HG03196 (cell line): Measurements from ENCODE around the gene SLC28A1.
"Not testable (repeated sequence)": the region's sequence is repeated elsewhere in the genome, so short reads cannot be mapped to it uniquely, and the experiment has no call there.

Experiments
- ATAC-seq: cut with Tn5 transposase; IDR thresholded peaks from one replicate; pipeline ENCODE4 v1.9.1; 2021; ENCODE audit not compliant: unreplicated experiment

The SLC28A1 gene

DNA sequence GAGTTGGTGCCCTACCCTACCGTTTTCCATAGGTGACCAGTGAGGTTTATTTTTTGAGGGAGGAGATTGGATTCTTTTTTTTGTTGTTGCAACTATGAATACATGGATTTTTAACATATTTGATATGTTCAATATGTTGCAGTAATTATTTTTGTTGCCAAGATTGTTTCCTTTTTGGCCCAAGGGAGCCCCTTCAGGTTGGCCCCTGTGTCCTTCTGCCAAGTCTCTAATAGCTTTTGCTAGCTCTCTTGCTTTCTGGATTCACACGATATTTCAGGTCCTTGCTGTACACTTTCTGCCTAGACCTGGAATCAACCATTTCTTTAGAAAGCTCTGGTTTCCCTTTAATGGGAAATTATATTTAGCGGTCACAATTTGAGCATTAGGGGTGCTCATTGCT is 22.7 kb upstream of the SLC28A1 start:
- ATAC-seq = no peak

DNA sequence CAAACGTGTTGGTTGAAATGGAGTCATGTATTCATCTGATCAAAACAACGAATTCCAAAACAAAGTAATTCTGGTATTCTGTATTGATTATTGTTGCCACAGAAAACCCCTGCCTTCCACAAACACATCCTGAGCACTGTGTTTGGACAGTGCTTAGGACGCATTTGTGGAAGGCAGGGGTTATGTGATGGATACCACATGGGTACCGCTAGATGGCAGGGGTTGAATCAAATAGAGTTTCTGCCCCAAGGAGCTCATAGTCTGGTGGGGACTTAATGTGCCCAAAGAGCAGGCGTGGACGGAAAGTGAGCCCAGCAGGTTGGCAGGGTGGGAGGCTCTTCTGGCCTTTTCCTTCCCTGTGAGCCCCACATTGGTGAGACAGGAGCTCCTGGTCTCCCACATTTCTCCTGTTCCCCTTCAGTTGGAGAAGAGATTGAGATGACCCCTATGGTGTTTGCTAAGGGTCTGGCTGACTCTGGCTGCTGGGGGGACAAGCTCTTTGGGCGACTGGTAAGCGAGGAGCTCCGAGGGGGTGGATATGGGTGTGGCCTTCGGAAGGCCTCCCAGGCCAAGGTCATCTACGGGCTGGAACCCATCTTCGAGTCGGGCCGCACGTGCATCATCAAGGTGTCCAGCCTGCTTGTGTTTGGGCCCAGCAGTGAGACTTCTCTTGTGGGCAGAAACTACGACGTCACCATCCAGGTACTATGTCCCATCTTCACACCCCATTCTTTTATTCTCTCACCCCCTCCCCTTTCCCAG is 22.1 kb upstream of the SLC28A1 start:
- no peak for ATAC-seq

DNA sequence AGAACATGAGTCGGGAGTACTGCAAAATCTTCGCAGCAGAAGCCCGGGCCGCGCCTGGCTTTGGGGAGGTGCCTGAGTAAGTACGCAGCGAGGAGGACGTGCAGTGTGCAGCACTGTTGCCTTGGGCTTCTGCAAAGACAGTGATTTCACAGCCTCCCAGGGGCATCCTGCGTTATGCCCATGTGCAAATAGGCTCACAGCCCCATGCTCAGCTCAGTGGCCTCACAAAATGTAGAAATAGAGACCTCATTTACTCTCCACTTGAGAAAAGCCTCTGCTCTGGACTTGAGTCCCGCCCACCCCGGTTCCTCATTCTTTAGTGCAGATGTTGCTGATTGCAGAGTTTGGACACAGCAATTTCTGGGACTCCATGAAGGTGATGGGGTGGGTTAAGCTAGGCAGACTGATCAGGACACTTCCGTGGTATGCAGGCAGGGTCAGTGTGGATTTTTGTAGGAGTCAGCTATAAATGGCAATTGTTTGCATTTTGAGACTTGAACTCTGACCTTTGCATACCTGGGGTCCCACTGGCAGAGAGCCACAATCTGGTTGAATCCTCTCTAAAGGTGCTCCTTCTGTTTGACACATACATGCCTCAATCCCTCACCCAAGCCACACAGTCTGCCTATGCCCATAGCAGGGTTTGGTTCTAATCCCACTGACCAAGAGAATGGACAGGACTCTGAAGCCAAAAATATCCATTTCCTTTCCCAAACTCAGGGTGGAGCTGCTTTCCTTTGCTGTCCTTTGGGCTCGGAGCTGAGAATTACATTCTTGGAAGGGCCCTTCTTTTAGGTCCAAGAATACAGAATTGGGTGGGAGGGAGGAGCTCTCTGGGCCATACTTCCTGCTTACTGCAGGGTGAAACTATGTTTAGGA is 20.7 kb upstream of the SLC28A1 start:
- ATAC-seq = no peak

DNA sequence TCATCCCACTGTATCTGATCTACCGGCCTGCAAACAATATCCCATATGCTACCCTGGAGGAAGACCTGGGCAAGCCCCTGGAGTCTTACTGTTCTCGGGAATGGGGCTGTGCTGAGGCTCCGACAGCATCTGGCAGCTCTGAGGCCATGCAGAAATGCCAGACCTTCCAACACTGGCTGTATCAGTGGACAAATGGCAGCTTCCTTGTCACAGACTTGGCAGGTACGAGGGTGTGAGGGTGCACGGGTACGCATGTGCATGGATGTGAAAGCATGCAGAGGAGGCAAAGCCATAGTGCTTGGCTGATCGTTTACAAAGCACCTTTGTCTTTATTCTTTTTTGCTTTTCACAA is 20.0 kb upstream of the SLC28A1 start:
- no peak for ATAC-seq

DNA sequence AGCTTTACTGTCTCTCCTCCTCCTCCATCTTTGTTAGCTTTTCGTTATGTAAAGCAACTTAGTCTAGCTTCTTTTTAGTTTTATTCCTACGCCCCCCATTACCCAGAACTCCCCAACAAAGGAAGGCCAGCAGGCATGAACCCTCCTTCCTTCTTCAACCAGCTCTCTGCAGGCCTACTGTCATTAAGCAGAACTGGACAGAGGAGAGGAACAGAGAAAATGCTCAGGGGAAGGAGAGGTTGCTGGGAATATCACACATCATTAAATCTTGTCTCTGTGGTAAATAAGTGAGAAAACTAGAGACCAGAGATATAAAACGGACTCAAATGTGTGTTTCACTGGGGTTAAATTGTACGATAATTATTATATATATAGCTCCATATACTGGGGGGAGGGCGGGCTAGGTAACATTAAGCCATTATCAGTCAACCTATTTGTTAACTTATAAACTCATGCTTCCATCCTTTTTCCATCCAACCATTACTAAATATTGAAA is 19.3 kb upstream of the SLC28A1 start:
- ATAC-seq = no peak

DNA sequence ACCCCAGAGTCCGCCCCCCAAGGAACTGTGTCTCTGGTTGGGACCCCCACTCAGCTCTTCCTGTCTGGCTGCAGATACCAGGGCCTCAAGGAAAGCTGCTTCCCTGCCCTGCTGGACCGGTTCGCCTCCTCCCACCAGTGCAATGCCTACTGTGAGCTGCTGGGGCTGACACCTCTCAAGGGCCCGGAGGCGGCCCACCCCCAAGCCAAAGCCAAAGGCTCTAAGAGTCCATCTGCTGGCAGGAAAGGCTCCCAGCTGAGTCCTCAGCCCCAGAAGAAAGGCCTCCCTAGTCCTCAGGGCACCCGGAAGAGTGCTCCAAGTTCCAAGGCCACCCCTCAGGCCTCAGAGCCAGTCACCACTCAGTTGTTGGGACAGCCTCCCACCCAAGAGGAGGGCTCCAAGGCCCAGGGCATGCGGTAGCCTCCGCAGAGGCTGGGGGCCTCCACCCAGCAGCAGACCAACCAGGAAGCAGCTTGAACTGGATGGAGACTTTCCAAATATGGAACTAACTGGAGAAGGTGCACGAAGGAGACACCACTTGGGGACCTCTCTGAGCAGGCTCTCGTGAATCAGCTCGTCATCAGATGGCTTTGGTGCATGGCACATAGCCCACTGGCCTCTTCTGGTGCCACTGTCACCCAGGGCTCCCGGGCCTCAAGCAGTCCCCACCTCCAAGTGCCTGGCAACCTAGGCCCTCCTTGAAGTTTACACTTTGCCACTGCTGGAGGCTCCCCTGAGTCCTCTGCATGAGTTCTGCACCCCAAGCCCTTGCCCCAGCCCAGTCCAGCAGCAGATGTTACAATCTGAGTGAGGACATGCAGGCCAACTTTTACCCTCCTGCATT is 16.2 kb upstream of the SLC28A1 start:
- ATAC-seq = no peak

DNA sequence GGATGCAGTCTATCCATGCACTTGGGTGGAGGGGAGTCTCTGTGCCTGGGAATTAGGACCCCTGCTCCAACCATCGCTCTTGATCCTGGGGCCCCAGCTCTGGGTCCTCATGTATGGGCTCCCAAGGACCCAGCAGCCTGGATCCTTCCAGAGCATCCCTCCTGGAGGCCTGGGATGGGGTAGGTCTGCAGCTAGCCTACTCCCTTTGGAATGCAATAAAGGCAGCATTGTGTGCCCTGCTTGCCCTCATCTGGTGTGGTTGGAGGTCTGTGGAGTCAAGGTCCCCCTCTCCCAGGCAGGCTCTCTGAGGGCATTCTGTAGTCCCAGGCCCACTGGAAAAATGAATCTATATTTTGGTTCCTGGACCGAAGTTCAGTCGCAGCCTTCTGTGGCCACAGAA is 15.0 kb upstream of the SLC28A1 start:
- no peak for ATAC-seq

DNA sequence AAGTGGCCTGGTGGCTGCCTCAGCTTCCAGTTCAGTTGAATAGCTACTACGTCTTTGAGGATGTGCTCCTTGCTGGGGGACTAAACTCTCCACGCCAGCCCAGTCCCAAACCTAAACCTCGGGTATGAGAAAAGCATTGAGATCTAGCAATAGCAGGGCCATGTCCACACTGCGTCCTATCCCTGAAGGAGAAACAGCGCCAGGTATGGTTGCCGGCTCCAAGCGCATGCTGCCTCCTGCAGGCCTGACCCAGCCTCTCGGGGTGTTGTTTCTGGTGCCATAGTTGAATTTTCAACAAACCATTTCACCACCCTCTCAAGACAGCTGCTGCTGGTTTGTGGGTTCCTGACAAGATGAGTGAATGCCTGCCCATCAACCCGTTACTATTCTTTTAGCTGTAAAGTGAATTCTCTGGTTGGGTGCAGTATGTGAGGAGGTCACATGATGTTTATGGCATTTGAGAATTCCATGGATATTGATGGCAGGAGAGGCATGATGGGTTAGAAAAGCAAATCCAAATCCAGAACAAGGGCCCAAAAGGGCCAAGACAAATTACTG is 13.0 kb upstream of the SLC28A1 start:
- no peak for ATAC-seq

DNA sequence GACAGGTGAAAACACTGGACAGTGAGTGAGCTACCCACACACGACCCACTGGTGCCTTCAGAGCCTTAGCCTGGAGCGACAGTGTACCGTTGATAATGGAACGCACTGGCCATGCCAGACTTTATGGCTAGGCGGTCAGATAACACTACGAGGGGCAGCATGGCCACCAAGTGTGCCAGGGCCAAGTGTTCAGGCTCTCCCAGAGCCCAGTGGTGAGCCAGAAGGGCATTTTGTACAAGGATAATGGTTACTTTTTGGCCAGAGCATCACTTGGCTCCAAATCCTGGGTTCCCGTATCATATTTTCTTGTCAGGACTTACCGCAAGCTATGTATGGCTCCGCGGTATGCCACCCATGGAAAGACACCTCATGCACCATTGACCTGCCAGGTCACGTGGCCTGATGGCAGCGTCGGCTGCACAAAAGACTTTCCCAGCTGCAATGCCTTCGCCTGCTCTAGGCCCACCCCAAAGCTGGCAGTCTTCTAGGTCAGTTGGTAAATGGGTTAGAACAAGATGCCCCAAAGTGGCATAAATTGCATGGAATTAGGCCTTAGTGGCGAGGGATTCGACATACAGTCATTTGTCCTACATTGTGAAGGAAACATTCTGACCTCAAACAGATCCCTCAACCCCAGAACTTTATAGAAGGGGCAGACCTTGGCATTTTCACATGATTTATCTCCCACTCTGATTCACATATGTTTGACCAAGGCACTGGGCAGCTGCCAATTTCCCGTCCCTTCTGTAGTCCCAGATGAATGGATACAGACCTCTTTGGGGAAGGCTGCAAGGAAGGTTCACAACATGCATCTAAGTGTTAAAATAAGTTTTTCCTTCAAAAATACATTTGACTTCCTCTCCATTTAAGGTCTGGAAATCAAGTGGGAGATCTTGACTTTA is 12.2 kb upstream of the SLC28A1 start:
- no peak for ATAC-seq

DNA sequence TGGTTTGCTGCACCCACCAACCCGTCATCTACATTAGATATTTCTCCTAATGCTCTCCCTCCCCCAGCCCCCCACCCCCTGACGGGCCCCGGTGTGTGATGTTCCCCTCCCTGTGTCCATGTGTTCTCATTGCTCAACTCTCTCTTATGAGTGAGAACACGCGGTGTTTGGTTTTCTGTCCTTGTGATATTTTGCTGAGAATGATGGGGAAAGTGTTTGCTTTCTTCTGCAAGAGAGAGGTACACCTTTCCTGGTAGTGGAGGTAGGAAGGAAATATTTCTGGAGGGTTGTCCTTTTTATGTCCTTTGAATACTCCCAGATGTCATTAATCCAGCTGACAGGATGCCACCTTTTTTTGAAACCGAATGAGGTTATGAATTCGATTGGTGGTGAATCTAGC is 10.5 kb upstream of the SLC28A1 start:
- ATAC-seq = no peak

DNA sequence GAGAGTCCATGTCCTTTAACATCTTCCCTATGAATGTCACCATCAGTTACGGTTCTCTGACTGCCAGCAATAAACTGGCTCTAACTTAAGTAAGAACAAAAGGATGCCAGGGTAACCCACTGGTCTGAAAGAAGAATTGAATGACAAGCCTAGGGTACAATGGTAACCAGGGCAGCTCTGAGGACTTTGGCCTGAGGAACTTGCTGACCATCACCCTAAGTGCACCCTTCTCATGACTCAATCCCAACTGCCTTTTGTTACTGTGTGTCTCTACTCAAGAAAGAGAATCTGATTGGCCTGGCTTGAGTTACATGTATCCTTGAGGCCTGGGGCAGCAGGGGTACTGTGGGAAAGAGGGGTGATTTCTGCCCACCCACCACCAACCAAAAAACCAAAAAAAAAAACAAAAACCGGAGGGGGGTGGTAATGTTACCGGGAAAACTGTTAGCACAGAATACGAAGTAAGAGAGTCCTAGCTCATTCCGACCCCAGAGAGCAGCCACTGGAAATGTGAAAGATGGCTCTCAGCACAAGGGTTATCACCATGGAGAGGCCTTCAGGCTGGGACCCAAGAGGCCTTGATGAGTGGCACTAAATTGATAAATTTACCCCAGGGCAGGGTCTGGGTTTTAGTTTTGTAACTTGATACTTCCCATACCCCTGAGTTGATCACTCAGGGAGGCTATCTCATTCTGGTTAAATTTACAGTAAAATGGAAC is 9.3 kb upstream of the SLC28A1 start:
- no peak for ATAC-seq

DNA sequence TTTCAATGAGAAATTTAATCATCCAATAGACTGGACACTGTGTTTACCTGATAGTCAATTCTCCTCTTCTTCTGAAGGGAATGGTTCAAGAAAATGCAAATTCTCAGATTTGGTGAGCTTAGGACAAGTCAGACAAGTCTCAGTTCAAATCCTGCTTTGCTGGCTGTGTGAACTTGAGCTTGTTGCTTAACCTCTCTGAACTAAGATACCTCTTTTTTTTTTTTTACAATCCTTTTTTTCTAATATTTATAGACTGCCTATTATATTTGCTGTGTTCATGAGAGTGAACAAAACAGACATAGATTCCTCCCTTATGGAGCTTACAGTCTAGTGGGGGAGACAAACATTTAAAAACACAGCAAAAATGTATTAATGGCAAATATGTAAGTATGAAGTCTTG is 8.2 kb upstream of the SLC28A1 start:
- no peak for ATAC-seq

DNA sequence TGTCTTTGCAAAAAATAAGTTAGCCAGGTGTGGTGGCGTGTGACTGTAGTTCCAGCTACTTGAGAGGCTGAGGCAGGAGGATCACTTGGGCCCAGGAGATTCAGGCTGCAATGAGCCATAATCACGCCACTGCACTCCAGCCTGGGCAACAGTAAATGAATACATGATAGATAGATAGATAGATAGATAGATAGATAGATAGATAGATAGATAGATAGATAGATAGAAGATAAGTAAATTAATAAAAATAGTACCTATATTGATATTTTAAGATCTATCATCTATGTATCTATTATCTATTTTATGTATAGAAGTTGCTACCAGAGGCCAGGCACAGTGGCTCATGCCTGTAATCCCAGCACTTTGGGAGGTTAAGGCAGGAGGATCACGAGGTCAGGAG is 6.8 kb upstream of the SLC28A1 start:
- ATAC-seq = not testable (repeated sequence)

DNA sequence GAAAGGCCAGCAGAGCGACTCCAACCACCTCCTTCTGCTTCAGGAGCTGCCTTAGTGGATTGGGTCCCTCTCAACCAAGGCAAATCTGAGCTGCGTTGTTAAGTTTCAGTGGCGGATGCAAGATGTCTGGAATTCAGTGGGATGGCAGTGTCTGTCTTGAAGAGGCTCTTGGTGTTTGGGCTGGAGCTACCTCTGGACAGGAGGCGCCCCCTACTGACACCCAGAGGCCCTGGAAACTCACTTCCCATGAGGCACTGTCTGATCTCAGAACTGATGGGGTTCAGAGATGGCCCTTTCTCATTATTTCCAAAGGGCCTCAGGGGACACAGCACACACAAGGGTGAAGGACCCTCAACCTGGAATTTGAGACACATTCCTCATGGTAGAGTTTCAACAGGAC is 6.0 kb upstream of the SLC28A1 start:
- no peak for ATAC-seq

DNA sequence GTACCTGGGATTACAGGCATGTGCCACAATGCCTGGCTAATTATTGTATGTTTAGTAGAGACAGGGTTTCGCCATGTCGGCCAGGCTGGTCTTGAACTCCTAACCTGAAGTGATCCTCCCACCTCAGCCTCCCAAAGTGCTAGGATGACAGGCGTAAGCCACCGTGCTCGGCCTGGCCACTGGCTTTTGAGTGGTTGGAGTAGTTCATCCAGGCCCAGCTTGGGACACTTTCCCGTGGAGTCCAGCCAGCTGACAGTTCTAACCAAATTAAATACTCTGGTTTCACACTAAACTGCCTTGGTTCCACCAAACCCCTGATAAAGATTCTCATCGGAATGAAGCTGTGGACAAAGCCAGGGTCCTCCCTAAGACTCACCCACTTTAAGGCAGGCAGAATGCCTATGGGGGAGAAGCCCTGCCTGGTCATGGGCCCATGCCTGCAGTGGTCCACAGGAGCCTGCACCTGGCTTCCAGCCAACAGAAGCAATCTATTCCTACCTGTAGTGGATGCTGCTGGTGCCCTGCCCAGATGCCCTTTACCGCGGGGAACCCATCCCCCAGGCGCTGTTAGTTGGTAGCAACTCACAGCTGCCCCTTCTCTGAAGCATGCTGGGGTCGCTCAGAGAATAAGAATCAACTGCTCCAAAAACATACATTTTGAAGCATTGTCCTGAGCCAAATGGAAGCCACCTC is 5.2 kb upstream of the SLC28A1 start:
- no peak for ATAC-seq

DNA sequence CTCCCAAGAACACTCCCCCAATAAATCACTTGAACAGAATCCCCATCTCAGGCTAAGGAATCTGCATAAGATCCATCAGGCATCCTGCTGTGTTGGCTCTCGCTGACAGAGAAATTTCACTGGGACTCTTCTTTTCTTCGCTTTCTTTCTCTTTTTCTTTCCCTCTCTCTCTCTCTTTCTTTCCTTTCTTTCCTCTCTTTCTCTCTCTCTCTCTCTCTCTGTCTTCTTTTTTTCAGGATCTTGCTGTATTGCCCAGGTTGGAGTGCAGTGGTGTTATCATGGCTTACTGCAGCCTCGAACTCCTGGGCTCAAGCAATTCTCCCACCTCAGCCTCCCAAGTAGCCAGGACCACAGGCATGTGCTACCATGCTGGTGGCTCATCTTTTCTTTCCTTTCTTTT is 4.5 kb upstream of the SLC28A1 start:
- no peak for ATAC-seq

DNA sequence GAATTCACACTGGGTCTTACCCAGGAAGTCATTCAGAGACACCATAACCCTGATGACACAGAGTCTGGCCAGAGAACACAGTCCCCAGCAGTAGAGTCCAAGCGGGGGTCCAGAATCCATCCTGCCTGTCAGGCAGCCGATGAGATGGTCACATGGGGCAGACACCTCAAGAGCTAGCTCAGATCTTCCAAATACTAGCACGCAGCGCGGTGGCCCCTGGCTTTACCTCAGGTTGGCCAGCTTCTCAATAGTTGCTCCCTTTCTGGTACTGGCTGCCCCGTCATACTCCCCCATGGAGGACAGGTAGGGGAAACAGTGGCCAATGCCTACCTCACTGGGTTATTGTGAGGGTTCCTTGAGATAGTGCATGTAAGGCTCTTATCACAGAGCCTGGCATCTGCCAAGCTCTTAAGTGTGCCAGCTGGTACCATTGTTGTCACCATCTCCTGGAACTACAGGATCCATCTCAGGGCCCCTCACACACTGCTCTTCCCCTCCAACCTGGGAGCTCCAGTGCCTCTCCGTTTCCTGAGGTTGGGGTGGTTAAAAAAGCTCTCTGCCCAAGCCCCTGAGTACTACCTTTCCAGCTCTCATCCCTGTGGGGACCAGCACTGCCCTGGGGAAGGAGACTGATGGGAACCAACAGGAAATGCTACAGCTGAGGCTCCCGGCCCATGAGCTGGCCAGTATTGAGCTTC is 3.5 kb upstream of the SLC28A1 start:
- no peak for ATAC-seq

DNA sequence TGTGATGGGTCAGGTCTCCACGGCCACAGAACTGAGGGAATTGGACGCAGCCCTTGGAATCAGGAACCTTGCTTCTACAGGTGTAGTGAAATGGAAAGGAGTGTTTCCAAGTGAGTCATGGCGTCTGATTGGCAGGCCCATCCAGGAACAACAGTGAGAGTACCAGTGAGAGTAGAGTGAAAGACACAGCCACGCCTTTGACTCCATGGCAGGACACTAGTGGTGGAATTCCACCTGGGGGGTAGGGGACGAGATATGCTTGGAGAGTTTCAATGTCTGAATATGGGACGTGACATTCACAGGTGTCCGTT is 3.0 kb upstream of the SLC28A1 start:
- ATAC-seq = no peak
